ENCODE results near the gene TBC1D3B.
"Not testable (repeated sequence)": the region's sequence is repeated elsewhere in the genome, so short reads cannot be mapped to it uniquely, and the experiment has no call there.

The TBC1D3B gene

GRCh38 chr17:36181446-36182175, 5.2 kb upstream of the TBC1D3B start:
- DNase-seq (ENCODE audit: low read depth, low spot score) = not testable (repeated sequence)

DNA sequence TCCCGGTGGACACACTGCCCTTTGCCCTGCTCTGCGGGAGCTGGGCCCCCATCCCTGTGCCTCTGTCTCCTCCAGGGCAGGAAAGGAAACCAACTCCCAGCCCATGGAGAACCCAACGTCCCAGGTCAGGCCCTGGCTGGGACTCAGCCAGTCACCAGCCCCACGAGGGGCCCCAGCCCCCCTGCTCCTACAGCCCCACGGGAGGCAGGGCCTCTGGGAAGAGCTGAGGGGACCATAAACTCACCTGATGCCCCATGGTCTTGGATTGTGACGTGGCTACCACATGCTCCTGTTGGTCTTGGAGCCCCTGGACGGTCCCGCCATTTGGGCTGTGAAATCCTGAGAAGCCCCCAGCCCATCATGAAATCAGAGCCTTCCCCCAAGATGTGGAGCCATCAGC, 7.6 kb downstream of the TBC1D3B start:
- DNase-seq (ENCODE audit: low read depth, low spot score) = not testable (repeated sequence)

GRCh38 chr17:36153895-36154610, 22.4 kb downstream of the TBC1D3B start:
- DNase-seq (ENCODE audit: low read depth, low spot score) = no peak

DNA sequence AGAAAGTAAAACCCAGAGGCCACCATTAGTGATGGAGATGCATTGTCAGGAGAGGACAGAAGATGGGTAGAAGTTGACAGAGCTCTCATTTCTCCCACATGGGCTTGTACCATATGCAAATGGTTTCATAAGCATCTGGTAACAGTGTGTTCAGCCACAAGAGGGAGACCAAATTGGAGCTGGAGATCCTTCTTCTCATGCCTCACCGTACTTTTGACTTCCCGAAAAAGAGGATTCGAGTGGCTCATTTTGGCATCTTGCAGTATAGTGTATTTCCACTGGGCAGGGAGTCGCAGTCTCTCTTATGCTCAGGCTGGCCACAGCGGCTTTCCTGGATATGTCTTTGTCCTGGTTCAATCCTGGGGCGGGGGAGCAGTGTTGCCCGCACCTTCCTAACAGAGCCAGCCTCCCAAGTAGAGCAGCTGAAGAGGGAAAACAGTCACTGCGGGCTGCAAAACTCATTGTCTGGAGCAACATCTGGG, 23.8 kb downstream of the TBC1D3B start:
- DNase-seq (ENCODE audit: low read depth, low spot score) = no peak

- DNase-seq (ENCODE audit: low read depth, low spot score) = no peak
Measured at GRCh38 chr17:36151891-36152638, 24.4 kb downstream of the TBC1D3B start.

DNA sequence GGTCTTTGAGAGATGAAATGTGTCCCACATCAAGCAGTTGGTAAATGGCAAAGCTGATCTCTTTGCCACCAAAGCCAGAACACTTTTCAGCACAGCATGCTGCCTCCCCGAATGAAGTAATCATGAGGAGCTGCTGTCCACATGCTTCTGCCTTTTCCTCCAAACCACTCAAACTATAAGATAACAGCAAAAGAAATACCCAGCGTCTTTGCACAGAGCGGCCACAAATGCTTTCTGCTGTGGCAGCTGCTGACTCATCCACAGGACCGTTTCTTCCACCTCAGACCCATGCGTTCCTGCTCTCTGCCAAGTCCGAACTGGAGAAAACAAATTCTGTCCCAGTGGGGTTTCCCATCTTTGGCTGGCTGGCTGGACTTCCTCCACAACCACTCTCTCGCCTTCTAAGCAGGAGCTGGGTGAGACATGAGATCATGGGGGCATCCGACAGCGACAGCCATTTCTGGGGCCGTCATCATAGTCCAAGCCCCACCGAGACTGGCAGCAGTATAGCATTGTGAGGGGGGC, 27.1 kb downstream of the TBC1D3B start:
- no peak for DNase-seq (ENCODE audit: low read depth, low spot score)

DNA sequence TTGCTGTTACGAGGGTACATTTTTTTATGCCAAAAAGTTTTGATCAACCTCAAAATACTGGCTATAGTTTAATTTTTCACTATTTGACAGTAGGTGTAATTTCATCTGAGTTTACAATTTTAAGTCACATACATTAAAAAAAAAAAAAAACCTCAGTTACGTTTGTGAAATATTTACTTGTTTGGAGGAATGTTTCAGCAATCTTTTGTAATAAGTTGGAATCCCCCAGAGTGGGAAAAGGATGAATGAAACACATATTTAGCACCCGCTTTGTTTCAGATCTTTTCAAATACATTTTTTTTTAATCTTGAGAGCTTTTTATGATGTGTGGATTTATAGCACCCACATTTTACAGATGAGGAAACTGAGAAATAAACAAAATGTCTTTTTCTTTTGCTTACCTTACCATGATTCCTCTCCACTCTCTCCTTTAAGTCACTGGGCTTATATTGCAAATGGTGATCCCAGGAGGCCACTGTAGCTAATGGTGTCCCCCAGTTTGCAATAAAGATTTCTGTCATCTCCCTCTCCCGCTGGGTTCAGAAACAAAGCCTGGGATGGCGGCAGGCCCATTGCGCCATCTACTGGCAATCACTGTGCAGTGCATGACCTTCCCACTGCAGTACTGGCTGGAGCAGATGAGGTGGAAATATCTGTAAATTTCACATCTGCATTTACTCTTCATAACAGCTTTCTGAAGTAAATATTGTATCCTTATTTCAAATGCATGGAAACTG, 27.7 kb downstream of the TBC1D3B start:
- DNase-seq (ENCODE audit: low read depth, low spot score) = peak; percentile 5

- DNase-seq (ENCODE audit: low read depth, low spot score) = no peak
Measured at GRCh38 chr17:36147601-36148000, 28.8 kb downstream of the TBC1D3B start.

GRCh38 chr17:36144981-36145729, 31.3 kb downstream of the TBC1D3B start:
- no peak for DNase-seq (ENCODE audit: low read depth, low spot score)

DNA sequence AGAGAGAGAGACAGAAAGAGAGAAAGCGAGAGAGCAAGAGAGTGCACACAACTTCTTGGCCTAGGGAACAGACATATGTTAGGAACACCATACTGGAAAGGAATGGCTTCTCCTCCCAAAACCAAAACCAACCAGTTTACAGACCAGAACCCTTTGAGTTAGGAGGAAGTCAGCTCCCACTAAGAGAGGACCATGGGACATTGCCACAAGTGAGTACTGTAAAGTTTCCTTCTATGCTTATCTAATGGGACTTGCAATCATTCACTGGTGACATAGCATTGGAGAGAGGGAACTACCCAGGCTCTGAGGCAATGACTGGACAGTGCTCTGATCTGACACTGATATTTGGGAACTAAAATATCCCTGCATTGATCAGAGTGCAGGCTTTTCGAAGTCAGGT, 32.4 kb downstream of the TBC1D3B start:
- DNase-seq (ENCODE audit: low read depth, low spot score) = no peak

DNA sequence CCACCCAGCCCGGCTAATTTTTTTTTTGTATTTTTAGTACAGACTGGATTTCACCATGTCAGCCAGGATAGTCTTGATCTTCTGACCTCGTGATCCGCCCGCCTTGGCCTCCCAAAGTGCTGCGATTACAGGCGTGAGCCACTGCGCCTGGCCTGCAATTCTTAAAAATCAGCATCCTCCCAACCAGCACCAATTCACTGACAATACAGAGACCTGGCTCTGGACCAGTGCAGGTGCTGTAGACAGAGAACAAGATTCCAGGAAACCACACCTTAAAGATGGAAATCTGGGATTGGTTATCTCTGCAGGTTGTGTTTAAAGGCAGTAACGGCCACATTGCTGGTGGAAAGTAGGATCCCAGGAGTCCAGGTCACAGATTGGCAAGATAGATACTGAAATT, 33.6 kb downstream of the TBC1D3B start:
- no peak for DNase-seq (ENCODE audit: low read depth, low spot score)

GRCh38 chr17:36142235-36142634, 34.2 kb downstream of the TBC1D3B start:
- no peak for DNase-seq (ENCODE audit: low read depth, low spot score)

DNA sequence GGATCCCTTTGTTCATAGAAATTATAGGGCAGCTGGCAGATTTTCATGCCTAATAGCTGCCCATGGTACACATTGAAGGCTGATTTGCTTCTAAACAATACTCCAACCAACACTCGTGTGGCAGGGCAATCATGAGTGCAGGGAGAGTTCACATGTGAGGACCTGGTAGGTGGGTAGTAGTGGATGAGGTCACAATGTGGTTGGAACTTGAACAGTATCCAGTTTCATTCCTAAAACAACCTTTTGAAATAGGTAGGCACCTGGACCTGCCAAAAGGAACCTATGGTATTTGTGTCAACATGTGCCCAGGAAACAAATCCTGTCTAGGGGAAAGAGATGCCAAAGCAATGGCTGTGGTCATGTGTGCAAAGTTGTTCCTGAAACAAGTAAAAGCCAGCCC, 40.0 kb downstream of the TBC1D3B start:
- DNase-seq (ENCODE audit: low read depth, low spot score) = no peak

GRCh38 chr17:36136036-36136435, 40.4 kb downstream of the TBC1D3B start:
- no peak for DNase-seq (ENCODE audit: low read depth, low spot score)

DNA sequence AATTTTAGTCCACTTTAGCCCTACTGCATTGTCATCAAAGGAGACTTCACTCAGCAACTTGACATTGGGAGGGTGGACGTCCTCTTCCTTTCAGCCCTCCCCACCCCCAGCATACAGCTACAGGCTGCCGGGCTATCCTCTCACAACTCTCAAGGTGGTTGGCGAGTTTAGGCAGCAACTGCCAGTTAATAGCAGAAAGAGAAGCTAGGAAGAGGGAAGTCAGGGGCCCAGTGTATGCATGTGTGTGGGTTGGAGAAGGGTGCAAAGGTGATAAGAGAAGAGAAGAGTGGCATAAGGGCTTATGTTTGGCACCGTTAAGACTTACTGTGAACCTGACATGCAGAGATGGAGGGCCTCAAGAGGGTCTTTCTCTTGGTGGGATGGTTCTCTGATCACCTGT, 41.0 kb downstream of the TBC1D3B start:
- no peak for DNase-seq (ENCODE audit: low read depth, low spot score)

DNA sequence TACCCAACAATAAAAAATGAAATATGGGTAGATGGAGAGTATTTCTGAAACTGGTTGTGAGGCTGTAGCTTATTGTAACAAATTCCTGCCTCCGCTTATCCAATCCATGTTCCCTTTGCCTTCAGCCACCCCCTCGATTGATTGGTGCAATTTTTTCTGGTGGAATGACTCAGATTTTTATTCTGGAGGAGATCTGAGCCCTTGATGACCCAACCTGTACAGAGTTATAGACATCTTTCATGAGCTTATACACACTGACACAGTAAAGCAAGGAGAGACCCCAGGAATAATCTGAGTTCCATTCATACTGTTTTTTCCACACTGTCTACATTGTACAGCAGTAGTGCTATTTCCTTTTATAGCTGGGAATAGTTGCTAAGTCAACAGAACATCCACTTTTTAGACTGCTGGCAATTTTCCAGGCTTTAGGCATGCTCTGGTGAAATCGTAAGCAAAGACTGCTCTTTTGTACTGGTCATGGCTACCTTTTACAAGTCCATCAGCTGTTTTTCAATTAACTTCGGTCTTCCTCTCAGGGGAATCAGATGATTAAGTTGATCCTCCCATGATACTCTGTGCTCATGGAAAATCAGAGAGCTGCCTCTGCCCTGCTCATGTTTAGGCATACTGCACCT, 42.7 kb downstream of the TBC1D3B start:
- no peak for DNase-seq (ENCODE audit: low read depth, low spot score)

- DNase-seq (ENCODE audit: low read depth, low spot score) = no peak
Measured at GRCh38 chr17:36132421-36132831, 44.0 kb downstream of the TBC1D3B start.

- no peak for DNase-seq (ENCODE audit: low read depth, low spot score)
Measured at GRCh38 chr17:36131931-36132330, 44.5 kb downstream of the TBC1D3B start.

DNA sequence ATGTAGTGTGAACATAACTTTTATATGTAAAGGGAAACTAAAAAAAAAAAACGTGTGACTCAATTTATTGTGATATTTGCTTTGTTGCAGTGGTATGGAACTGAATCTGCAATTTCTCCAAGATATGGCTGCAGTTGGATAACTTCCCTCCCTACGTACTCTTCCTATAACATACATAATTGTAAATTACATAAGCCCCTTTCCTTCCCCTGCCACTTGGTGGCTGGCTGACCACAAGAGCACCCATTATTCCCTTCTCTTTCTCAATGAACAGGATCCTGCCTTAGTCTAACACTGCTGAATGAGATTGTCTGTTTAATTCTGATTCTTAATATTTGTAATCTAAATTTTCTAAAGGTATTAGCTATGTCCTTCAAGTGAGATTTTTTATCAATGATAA, 45.0 kb downstream of the TBC1D3B start:
- no peak for DNase-seq (ENCODE audit: low read depth, low spot score)

- DNase-seq (ENCODE audit: low read depth, low spot score) = no peak
Measured at GRCh38 chr17:36130346-36130745, 46.1 kb downstream of the TBC1D3B start.
